ENCODE results near the gene SLC38A3. TPM values are rescaled to one million over a fixed set of nuclear protein-coding genes. Genes with fewer than 3 reads are reported as not detected.

Gene SLC38A3
- total RNA-seq (10 to 100 TPM in 1 of 4 donors, 1 to 10 TPM in 3; 1.7 to 12.7 (median 5.4) TPM), polyA plus RNA-seq (1 to 10 TPM in 2 of 3 donors, under 1 TPM in 1; 0.12 to 4.5 (median 1.3) TPM)
- long read RNA-seq, donor 1, result 0 reads
- long read RNA-seq, donor 2, partial matches to known transcripts, result 0 of 7 reads
- long read RNA-seq, donor 2, other reads (novel, unspliced or antisense), result 4 of 7 reads

DNA sequence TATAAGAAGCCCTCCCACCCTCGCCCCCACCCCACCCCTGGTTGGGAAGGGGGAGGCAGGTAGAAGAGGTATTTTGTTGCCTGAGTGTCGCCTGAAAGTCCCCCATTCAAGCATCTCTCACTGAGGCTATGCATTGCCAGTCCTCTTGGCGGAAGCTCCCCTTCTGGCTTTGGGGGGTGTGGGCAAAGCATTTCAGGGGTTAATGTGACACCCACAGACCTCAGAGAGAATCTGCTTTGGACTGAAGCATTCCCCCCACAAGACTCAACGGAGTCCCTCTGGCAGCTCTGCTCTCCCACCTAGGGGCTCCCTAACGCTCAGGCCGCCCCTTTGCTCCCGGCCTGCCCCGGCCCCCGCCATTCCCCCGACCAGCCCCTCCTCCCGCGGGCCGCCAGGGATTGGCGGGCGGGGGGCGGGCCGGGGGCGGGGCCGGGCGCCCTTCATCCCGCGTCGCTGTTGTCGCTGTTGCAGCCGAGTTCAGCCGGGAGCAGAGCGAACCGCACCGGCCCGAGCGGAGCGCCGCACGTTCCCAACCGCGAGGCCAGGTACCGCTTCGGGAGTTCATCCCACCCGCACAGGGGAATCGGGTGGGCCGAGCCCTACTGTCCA, at the start of gene SLC38A3:
Gene SLC38A3, plus strand, starts transcription at position 468 of the 609 bp plus-strand sequence. CDS start 8,929 bp downstream, outside the sequence.
- peak within 1 kb of the TSS; percentile 78 for H3K27ac ChIP-seq

DNA sequence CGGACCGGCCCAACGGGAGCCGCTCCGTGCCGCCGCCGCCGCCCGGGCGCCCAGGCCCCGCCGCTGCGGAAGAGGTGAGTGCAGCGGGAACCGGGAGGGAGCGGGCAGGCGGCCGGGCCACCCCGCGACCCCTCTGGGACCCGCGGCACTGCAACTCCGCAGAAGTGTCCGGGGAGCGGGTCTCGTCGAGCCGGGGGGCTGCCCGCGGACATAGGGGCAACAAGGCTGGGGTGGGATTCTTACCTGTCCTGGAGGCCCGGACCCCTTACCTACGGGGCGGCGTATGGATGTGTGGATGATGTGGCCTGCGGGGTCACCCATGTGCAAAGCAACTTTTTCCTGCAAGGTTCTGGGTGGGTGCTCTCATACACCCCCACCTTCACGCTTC, 49.6 kb upstream of the SLC38A3 start:
- Histone ChIP-seq H3K4me3 (peak overlapping the region; percentile 79), H3K27me3 (ENCODE audit: insufficient read depth in 3 of 3, low read length in 2 of 3) (no peaks in the 10 kb centered on the region), H3K4me1 (peaks cover 13% of the 10 kb centered on the region), H3K9me3 (no peaks in the 10 kb centered on the region), H3K36me3 (ENCODE audit: insufficient read depth in 1 of 2, low read depth in 1 of 2) (peaks cover 0 to 8% of the 10 kb centered on the region in 2 donors), H3K27ac (peak overlapping the region; percentile 70)
- TF ChIP-seq CTCF (IDR thresholded peaks at IDR 0.05), result no peak
- ATAC-seq (peak in 1 of 4 donors; percentile 15), DNase-seq (no peak)
- WGBS, 3 donors, result 3 to 7% (median 4%) methylated on average over 30 to 37 of the region's 37 CpGs
- intact Hi-C loops (cut with DNase I), result loop anchor here in 1 of 2 donors (2.0 kb wide), 1 partner anchor 33 kb away; no protein-coding TSS in a partner anchor

More for the DNA sequence above, at the start of gene SLC38A3:
- ATAC-seq (peak; percentile 75 to 87 (median 77)), DNase-seq (peak in 1 of 2 donors; percentile 72)
- 4 to 6% (median 5%) methylated on average over 31 to 39 of the region's 41 CpGs for WGBS, 3 donors
- Histone ChIP-seq H3K36me3 (ENCODE audit: insufficient read depth in 1 of 2, low read depth in 1 of 2) (no peaks in the 10 kb centered on the region), H3K4me1 (peaks cover 12% of the 10 kb centered on the region), H3K4me3 (peak within 1 kb of the TSS; percentile 75), H3K27me3 (ENCODE audit: insufficient read depth in 3 of 3, low read length in 2 of 3) (peaks cover 0 to 3% (median 0%) of the 10 kb centered on the region in 3 donors), H3K9me3 (no peaks in the 10 kb centered on the region)
- no peak for TF ChIP-seq CTCF (IDR thresholded peaks at IDR 0.05)
- intact Hi-C loops (cut with DNase I), result no loop called here

DNA sequence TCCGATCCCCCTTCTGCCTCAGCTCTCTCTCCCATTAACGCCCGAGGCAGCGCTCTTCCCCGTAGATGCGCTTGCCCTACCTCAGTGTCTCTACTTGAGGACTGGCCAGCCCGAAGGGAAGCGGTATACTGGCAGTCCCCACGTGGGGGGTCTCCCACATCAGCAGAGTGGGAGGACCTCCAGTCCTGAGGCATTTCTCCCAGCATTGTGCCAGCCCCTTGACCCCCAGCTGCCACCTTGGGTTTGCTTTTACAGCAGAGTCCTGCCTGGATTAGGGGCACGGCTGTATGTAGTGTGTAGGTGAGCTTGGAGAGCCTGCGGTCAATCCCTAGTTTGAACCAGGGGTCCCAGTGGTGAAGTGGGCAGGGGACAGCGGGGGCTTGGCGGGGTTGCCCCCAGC, 49.2 kb upstream of the SLC38A3 start:
- no peaks in the 10 kb centered on the region for H3K27me3 ChIP-seq (ENCODE audit: insufficient read depth in 3 of 3, low read length in 2 of 3)
- H3K4me3 ChIP-seq, result peak overlapping the region; percentile 79
- no peak for ATAC-seq
- peak overlapping the region; percentile 70 for H3K27ac ChIP-seq
- intact Hi-C loops (cut with DNase I), result loop anchor here in 1 of 2 donors (2.0 kb wide), 1 partner anchor 33 kb away; no protein-coding TSS in a partner anchor
- WGBS, 3 donors, result 49 to 57% (median 50%) methylated on average over 13 of the region's 13 CpGs
- no peak for TF ChIP-seq CTCF (IDR thresholded peaks at IDR 0.05)
- peaks cover 0 to 9% of the 10 kb centered on the region in 2 donors for H3K36me3 ChIP-seq (ENCODE audit: insufficient read depth in 1 of 2, low read depth in 1 of 2)
- H3K9me3 ChIP-seq, result no peaks in the 10 kb centered on the region
- peaks cover 14% of the 10 kb centered on the region for H3K4me1 ChIP-seq
- DNase-seq, result no peak

DNA sequence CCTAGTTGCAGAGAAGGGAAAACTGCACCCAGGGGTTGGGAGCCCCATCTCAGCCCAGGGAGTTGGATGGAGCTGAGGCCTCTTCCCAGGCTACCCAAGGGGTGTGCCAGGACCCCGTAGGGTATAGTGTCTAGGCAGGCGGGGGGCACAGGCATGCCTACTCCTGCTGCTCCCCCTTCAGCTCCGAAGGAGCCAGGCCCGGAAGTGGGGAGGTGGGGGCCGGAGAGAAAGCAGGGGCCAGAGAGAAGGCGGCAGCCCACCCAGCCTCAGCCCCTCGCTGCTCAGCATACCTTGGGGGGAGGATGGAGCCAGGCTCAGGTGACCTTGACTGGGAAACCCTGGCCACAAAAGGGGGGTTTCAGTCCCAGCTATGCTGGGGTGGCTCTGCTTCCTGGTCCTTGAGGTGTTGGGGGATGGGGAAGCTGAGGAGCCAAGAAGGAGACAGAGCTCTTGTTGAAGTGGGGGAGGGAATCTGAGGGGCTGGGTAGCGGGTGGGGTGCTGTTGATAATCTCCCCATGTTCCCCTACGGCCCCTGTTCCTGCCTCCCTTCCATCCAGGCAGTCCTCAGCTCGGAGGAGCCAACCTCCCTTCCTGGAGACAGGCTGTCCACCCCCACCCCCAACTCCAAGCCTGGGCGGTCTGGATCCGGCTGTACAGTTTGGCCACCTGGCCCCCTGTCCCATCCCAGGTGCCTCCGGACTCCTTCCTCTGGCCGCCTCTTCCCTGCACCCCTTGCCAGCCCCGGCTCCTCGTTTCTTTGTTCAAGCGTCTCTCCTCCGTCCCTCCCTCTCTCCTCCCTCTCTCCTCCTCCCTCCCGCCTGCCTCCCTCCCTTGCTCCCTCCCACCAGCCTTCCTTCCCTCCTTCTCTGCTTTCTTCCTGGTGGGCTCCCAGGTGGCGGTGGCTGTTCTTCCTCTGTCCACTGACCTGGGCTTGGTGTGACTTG, 48.2 kb upstream of the SLC38A3 start:
- WGBS, 3 donors, result 61 to 74% (median 70%) methylated on average over 18 to 20 of the region's 20 CpGs
- Histone ChIP-seq H3K9me3 (no peaks in the 10 kb centered on the region), H3K4me1 (peaks cover 22% of the 10 kb centered on the region), H3K27ac (no peak overlapping the region), H3K36me3 (ENCODE audit: insufficient read depth in 1 of 2, low read depth in 1 of 2) (peaks cover 0 to 9% of the 10 kb centered on the region in 2 donors), H3K27me3 (ENCODE audit: insufficient read depth in 3 of 3, low read length in 2 of 3) (no peaks in the 10 kb centered on the region), H3K4me3 (peak overlapping the region; percentile 79)
- intact Hi-C loops (cut with DNase I), result no loop called here
- ATAC-seq, result no peak
- no peak for TF ChIP-seq CTCF (IDR thresholded peaks at IDR 0.05)
- no peak for DNase-seq

All from psoas muscle (tissue), 8 donors.